Measurements from ENCODE around the gene TMEM212.

TMEM212 gene

GRCh38 chr3:171799501-171799900, 43.6 kb upstream of the TMEM212 start:
- Histone ChIP-seq H3K27me3 (ENCODE audit: control insufficient read depth in 3 of 3, insufficient read depth in 3 of 3, low read depth in 1 of 3, low read length in 3 of 3) (no peaks in the 10 kb centered on the region), H2BK5ac (ENCODE audit: low read length) (no peak overlapping the region), H3K4me3 (ENCODE audit: low read length in 2 of 2) (no peak overlapping the region), H3K79me1 (ENCODE audit: low read depth, low read length) (no peaks in the 10 kb centered on the region), H3K9me3 (replicated peaks in 1 of 2; ENCODE audit: control insufficient read depth in 2 of 2, insufficient read depth in 1 of 2, low read depth in 1 of 2, low read length in 2 of 2) (no peaks in the 10 kb centered on the region), H2AFZ (ENCODE audit: low read length) (no peak overlapping the region), H4K91ac (ENCODE audit: low read depth, low read length, poor library complexity) (no peak overlapping the region), H3K4ac (ENCODE audit: low read length) (no peak overlapping the region), H2BK120ac (ENCODE audit: low read depth, low read length) (no peak overlapping the region), H3K9ac (ENCODE audit: low read depth, low read length, poor library complexity) (no peak overlapping the region), H3K23ac (ENCODE audit: low read depth, low read length, poor library complexity) (no peak overlapping the region), H3K4me1 (ENCODE audit: control insufficient read depth in 2 of 2, insufficient read depth in 1 of 2, low read depth in 1 of 2, low read length in 2 of 2) (peaks cover 0 to 2% of the 10 kb centered on the region in 2 donors), H4K8ac (ENCODE audit: low read depth, low read length) (no peak overlapping the region), H3K14ac (ENCODE audit: low read length) (no peak overlapping the region), H3K4me2 (ENCODE audit: insufficient read depth, low read length, poor library complexity, severe bottlenecking) (no peak overlapping the region), H3K18ac (ENCODE audit: low read length) (no peak overlapping the region), H2BK12ac (ENCODE audit: low read length) (no peak overlapping the region), H3K27ac (replicated peaks; ENCODE audit: low read length) (no peak overlapping the region), H2AK5ac (ENCODE audit: low read depth, low read length) (no peak overlapping the region), H3K36me3 (replicated peaks in 1 of 2; ENCODE audit: control insufficient read depth in 2 of 2, insufficient read depth in 2 of 2, low read length in 2 of 2) (no peaks in the 10 kb centered on the region), H2BK15ac (ENCODE audit: low read length) (no peak overlapping the region)
- WGBS, 2 donors (ENCODE audit: extremely low coverage in 2 of 2, insufficient read length in 2 of 2, insufficient replicate concordance in 1 of 2): no CpG with 5 or more reads among the region's 1 CpG
- DNase-seq (ENCODE audit: low spot score): no peak

GRCh38 chr3:171801738-171802589, 41.2 kb upstream of the TMEM212 start:
- no peak overlapping the region for H3K4ac ChIP-seq (ENCODE audit: low read length)
- H3K9ac ChIP-seq (ENCODE audit: low read depth, low read length, poor library complexity): no peak overlapping the region
- no peaks in the 10 kb centered on the region for H3K9me3 ChIP-seq (replicated peaks in 1 of 2; ENCODE audit: control insufficient read depth in 2 of 2, insufficient read depth in 1 of 2, low read depth in 1 of 2, low read length in 2 of 2)
- H3K23ac ChIP-seq (ENCODE audit: low read depth, low read length, poor library complexity): no peak overlapping the region
- no peak overlapping the region for H2BK120ac ChIP-seq (ENCODE audit: low read depth, low read length)
- no peaks in the 10 kb centered on the region for H3K27me3 ChIP-seq (ENCODE audit: control insufficient read depth in 3 of 3, insufficient read depth in 3 of 3, low read depth in 1 of 3, low read length in 3 of 3)
- H2BK5ac ChIP-seq (ENCODE audit: low read length): no peak overlapping the region
- no peak overlapping the region for H2AK5ac ChIP-seq (ENCODE audit: low read depth, low read length)
- no peak overlapping the region for H3K4me3 ChIP-seq (ENCODE audit: low read length in 2 of 2)
- H3K4me1 ChIP-seq (ENCODE audit: control insufficient read depth in 2 of 2, insufficient read depth in 1 of 2, low read depth in 1 of 2, low read length in 2 of 2): peaks cover 0 to under 1% of the 10 kb centered on the region in 2 donors
- H3K79me1 ChIP-seq (ENCODE audit: low read depth, low read length): no peaks in the 10 kb centered on the region
- no peak overlapping the region for H3K4me2 ChIP-seq (ENCODE audit: insufficient read depth, low read length, poor library complexity, severe bottlenecking)
- no peak overlapping the region for H2BK15ac ChIP-seq (ENCODE audit: low read length)
- H4K91ac ChIP-seq (ENCODE audit: low read depth, low read length, poor library complexity): no peak overlapping the region
- H2BK12ac ChIP-seq (ENCODE audit: low read length): no peak overlapping the region
- H4K8ac ChIP-seq (ENCODE audit: low read depth, low read length): no peak overlapping the region
- H3K27ac ChIP-seq (replicated peaks; ENCODE audit: low read length): no peak overlapping the region
- no peaks in the 10 kb centered on the region for H3K36me3 ChIP-seq (replicated peaks in 1 of 2; ENCODE audit: control insufficient read depth in 2 of 2, insufficient read depth in 2 of 2, low read length in 2 of 2)
- no peak overlapping the region for H2AFZ ChIP-seq (ENCODE audit: low read length)
- no peak overlapping the region for H3K18ac ChIP-seq (ENCODE audit: low read length)
- H3K14ac ChIP-seq (ENCODE audit: low read length): no peak overlapping the region
- DNase-seq (ENCODE audit: low spot score): no peak
- no CpG with 5 or more reads among the region's 4 CpGs for WGBS, 2 donors (ENCODE audit: extremely low coverage in 2 of 2, insufficient read length in 2 of 2, insufficient replicate concordance in 1 of 2)

GRCh38 chr3:171802590-171802956, 40.6 kb upstream of the TMEM212 start:
- Histone ChIP-seq H2BK120ac (ENCODE audit: low read depth, low read length) (no peak overlapping the region), H3K9me3 (replicated peaks in 1 of 2; ENCODE audit: control insufficient read depth in 2 of 2, insufficient read depth in 1 of 2, low read depth in 1 of 2, low read length in 2 of 2) (no peaks in the 10 kb centered on the region), H2BK12ac (ENCODE audit: low read length) (no peak overlapping the region), H2AK5ac (ENCODE audit: low read depth, low read length) (no peak overlapping the region), H3K27me3 (ENCODE audit: control insufficient read depth in 3 of 3, insufficient read depth in 3 of 3, low read depth in 1 of 3, low read length in 3 of 3) (no peaks in the 10 kb centered on the region), H2AFZ (ENCODE audit: low read length) (no peak overlapping the region), H3K9ac (ENCODE audit: low read depth, low read length, poor library complexity) (peak overlapping the region; percentile 2), H3K14ac (ENCODE audit: low read length) (no peak overlapping the region), H2BK15ac (ENCODE audit: low read length) (no peak overlapping the region), H4K91ac (ENCODE audit: low read depth, low read length, poor library complexity) (no peak overlapping the region), H4K8ac (ENCODE audit: low read depth, low read length) (no peak overlapping the region), H3K4ac (ENCODE audit: low read length) (no peak overlapping the region), H2BK5ac (ENCODE audit: low read length) (no peak overlapping the region), H3K4me2 (ENCODE audit: insufficient read depth, low read length, poor library complexity, severe bottlenecking) (no peak overlapping the region), H3K18ac (ENCODE audit: low read length) (no peak overlapping the region), H3K79me1 (ENCODE audit: low read depth, low read length) (no peaks in the 10 kb centered on the region), H3K36me3 (replicated peaks in 1 of 2; ENCODE audit: control insufficient read depth in 2 of 2, insufficient read depth in 2 of 2, low read length in 2 of 2) (no peaks in the 10 kb centered on the region), H3K4me3 (ENCODE audit: low read length in 2 of 2) (no peak overlapping the region), H3K4me1 (ENCODE audit: control insufficient read depth in 2 of 2, insufficient read depth in 1 of 2, low read depth in 1 of 2, low read length in 2 of 2) (no peaks in the 10 kb centered on the region), H3K27ac (replicated peaks; ENCODE audit: low read length) (no peak overlapping the region), H3K23ac (ENCODE audit: low read depth, low read length, poor library complexity) (no peak overlapping the region)
- no CpG with 5 or more reads among the region's 3 CpGs for WGBS, 2 donors (ENCODE audit: extremely low coverage in 2 of 2, insufficient read length in 2 of 2, insufficient replicate concordance in 1 of 2)
- no peak for DNase-seq (ENCODE audit: low spot score)

- no peak overlapping the region for H2AFZ ChIP-seq (ENCODE audit: low read length)
- no peak overlapping the region for H3K27ac ChIP-seq (replicated peaks; ENCODE audit: low read length)
- H3K9me3 ChIP-seq (replicated peaks in 1 of 2; ENCODE audit: control insufficient read depth in 2 of 2, insufficient read depth in 1 of 2, low read depth in 1 of 2, low read length in 2 of 2): no peaks in the 10 kb centered on the region
- H3K36me3 ChIP-seq (replicated peaks in 1 of 2; ENCODE audit: control insufficient read depth in 2 of 2, insufficient read depth in 2 of 2, low read length in 2 of 2): no peaks in the 10 kb centered on the region
- no peaks in the 10 kb centered on the region for H3K79me1 ChIP-seq (ENCODE audit: low read depth, low read length)
- no peak overlapping the region for H3K4me3 ChIP-seq (ENCODE audit: low read length in 2 of 2)
- no peak overlapping the region for H3K9ac ChIP-seq (ENCODE audit: low read depth, low read length, poor library complexity)
- H3K4me1 ChIP-seq (ENCODE audit: control insufficient read depth in 2 of 2, insufficient read depth in 1 of 2, low read depth in 1 of 2, low read length in 2 of 2): no peaks in the 10 kb centered on the region
- H3K4ac ChIP-seq (ENCODE audit: low read length): no peak overlapping the region
- no peak overlapping the region for H3K4me2 ChIP-seq (ENCODE audit: insufficient read depth, low read length, poor library complexity, severe bottlenecking)
- H2BK15ac ChIP-seq (ENCODE audit: low read length): no peak overlapping the region
- no CpG with 5 or more reads among the region's 4 CpGs for WGBS, 2 donors (ENCODE audit: extremely low coverage in 2 of 2, insufficient read length in 2 of 2, insufficient replicate concordance in 1 of 2)
- H2BK5ac ChIP-seq (ENCODE audit: low read length): no peak overlapping the region
- no peak overlapping the region for H2BK120ac ChIP-seq (ENCODE audit: low read depth, low read length)
- no peaks in the 10 kb centered on the region for H3K27me3 ChIP-seq (ENCODE audit: control insufficient read depth in 3 of 3, insufficient read depth in 3 of 3, low read depth in 1 of 3, low read length in 3 of 3)
- no peak for DNase-seq (ENCODE audit: low spot score)
- no peak overlapping the region for H3K14ac ChIP-seq (ENCODE audit: low read length)
- no peak overlapping the region for H4K8ac ChIP-seq (ENCODE audit: low read depth, low read length)
- no peak overlapping the region for H2AK5ac ChIP-seq (ENCODE audit: low read depth, low read length)
- no peak overlapping the region for H3K23ac ChIP-seq (ENCODE audit: low read depth, low read length, poor library complexity)
- no peak overlapping the region for H3K18ac ChIP-seq (ENCODE audit: low read length)
- no peak overlapping the region for H2BK12ac ChIP-seq (ENCODE audit: low read length)
- no peak overlapping the region for H4K91ac ChIP-seq (ENCODE audit: low read depth, low read length, poor library complexity)
Measured at GRCh38 chr3:171803044-171803443, 40.1 kb upstream of the TMEM212 start.

All from neuronal stem cell (in vitro differentiated cells).